Left colon (tissue), 2 donors: ENCODE results near the gene PPP1R13B. TPM values are rescaled to one million over a fixed set of nuclear protein-coding genes. Genes with fewer than 3 reads are reported as not detected.
"Not testable (repeated sequence)": the region's sequence is repeated elsewhere in the genome, so short reads cannot be mapped to it uniquely, and the experiment has no call there.

Experiments used
- ATAC-seq: fragments of 200-7000 bp; cut with Tn5 transposase; one replicate; pipeline ENCODE4 v1.9.1; 2020; ENCODE audit warnings: mild to moderate bottlenecking, moderate library complexity
- DNase-seq, 2 donors: peaks; one replicate each; pipeline ENCODE4 v3.0.0-alpha.2; 2020
- intact Hi-C, 2 donors: fragments of 100-400 bp; cut with DNase I in 1 of 2; cut with micrococcal nuclease in 1 of 2; formaldehyde crosslinking; loops; one replicate each; pipeline versions ENCODE4 v1.11.2 to v1.14.0; 2022; cut with DNase I, micrococcal nuclease
- total RNA-seq, 2 donors: library from RNA; stranded (reverse); fragmentation: NEBNext Ultra II Directional; extraction: Animal tissue kit (Norgen Biotek cat#: 25700); gene quantifications; one replicate each; pipeline ENCODE4 v1.2.1, GENCODE V29; 2021
- donor health status: DM: no; HTN: no; CAD: no.
- donor health status: DM: yes; HTN: yes; CAD: no.

Gene PPP1R13B
- total RNA-seq, 2 donors from 2014 or later = 52.9 to 67.2 TPM

DNA sequence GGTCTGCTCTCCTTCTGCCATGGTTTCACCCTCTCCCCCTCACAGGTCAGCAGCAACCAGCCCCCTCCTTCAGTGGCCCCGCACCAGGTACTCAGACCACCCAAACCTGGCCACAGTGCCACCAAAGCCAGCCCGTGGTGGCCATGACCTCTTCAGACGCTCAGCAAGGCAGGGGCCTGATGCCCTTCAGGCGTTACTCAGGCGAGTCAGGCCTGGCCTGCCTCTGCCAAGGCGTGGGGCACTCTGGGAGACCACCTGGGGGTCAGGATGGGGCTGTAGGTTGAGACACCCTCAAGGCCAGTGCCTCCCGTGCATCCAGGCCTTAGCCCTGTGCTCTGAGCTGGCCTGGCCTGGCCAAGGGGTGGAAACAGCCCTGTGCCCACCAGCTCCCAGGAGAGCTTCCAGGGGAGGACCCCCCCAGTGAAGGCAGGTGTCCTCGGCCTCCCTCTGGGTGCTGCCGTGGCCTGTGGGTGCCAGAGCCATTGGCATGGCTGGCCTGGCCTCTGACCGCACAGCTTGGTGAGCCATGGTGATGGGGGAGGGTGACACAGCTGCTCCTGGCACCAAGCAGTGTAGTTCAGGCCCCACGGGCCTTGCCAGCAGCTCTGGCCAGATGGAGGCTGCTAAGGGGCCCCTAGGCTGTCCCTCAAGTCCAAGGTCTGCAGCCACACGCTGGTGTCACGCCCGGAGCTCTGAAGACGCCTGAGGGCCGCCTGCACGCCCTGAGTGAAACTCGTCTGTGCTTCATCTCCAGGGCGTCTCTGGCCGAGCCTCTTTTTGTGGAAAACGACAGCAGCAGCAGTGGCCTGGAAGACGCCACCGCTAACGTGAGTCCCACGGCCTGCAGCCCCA lies 147.2 kb downstream of the PPP1R13B start:
- DNase-seq (peak in 1 of 2 donors; percentile 23), ATAC-seq (no peak)
- intact Hi-C loops = no loop called here

DNA sequence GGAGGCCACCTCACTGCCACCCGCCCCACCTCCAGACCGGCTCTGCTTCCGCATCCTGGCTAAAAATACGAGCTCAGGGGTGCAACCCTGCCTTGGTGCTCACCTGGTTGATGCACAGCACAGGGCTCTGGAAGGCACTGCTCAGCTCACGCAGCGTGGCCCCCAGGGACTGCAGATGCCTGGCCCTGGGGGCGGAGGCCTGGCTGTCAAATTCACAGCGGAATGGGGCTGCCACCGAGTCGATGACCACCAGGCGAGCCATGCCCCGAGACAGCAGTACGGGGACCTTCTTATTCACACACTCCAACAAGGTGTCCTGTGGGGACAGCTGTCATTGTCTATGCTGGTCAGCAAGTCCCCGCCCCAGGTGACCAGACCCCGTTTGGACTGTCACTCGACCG lies 148.1 kb downstream of the PPP1R13B start:
- intact Hi-C loops = no loop called here
- ATAC-seq = peak; percentile 1
- DNase-seq = no peak

DNA sequence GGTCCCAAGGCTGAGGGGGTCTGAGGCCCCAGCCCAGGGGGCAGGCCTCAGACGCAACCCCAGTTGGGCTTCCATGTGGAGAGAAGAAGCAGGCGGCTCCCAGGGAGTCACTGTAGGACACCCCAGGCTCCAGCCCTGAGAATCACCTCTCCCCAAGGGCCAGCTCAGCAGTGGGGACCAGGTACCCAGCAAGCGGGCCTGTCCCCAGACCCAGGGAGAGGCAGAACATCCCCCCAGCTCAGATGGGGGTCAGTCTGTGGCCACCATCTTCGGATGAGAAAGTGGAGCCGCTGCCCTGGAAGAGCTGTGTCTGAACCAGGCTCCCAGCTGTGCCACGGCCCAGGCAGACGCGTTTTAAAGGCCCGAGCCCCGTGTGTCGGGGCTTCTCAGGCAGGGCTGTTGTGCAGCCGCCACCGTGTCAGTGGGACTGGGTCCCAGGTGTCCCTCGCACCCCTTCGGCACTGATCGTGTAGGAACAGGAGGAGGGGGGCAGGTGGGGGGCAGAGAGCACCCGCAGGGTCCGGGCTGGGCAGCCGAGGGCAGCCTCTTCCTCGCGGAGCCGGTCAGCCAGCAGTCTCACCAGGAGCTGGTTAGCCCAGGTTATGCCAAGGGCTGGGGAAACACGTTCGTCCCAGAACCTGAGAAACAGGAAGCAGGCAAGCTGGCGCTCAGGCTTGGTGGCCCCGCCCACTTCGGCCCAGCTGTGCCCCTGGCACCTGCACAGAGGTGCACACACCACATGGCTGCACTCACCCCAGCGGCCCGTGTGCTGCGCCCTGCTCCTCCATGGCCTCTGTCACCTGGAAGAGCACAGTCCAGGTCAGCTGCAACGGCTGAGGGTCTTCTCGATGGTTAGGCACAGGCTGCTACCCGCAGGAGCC lies 148.8 kb downstream of the PPP1R13B start:
- ATAC-seq = peak; percentile 86
- intact Hi-C loops = no loop called here
- DNase-seq = peak; percentile 81 to 87

DNA sequence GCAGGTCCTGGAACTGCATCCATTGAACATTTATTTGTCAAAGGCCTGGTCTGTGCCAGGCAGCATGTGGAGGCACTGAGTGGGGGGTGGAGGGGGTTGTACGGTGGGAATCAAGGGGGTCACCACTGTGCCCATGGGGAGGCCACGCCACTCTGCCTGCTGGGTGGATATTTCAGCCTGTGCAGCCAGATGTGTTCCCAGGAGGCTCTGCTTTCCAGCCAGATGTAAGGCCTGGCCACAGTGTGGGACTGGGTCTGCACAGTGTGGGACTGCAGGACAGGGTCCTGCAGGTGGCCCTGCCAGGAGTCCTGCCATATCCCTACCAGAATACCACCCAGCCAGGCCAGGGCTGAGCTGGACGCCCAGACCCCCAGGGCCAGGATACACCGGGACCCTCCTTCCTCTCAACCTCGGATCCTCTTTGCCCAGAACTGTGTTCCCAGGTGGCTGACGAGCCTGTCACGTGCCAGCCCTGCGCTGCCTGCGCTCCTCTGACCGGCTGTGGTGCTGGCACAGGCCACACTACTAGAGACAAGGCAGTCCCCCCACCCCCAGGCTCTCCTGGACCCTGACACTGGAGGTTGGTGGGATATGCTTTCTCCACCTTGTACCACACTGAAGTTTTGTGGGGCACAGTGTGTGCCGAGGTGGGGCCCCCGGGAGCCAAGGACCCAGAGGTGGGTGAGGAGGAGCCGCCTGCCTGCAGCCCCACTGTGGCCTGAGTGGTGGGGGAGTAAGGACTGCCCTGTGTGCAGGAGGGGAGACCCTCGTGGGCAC lies 149.6 kb downstream of the PPP1R13B start:
- intact Hi-C loops = no loop called here
- DNase-seq = no peak

DNA sequence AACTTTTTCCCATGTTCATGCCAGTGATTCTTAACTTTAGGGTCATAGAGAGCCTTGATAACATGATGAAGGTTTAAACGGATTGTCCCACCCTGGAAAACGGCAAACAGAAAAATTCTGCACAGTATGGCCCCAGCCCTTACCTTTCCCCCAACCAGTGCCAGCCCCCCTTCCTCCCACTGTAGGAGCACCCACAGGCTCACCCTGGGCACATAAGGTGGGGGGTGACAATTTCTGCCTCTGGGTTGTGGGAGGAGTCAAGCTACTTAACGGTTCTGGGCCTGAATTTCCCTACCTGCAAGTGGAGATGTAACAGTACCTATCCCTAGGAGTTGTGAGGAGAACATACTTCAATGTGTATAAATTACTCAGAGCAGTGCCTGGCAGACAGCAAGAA lies 150.2 kb downstream of the PPP1R13B start:
- DNase-seq (no peak), ATAC-seq (no peak)
- intact Hi-C loops = no loop called here

More for the DNA sequence above, 149.6 kb downstream of the PPP1R13B start:
- ATAC-seq = no peak

DNA sequence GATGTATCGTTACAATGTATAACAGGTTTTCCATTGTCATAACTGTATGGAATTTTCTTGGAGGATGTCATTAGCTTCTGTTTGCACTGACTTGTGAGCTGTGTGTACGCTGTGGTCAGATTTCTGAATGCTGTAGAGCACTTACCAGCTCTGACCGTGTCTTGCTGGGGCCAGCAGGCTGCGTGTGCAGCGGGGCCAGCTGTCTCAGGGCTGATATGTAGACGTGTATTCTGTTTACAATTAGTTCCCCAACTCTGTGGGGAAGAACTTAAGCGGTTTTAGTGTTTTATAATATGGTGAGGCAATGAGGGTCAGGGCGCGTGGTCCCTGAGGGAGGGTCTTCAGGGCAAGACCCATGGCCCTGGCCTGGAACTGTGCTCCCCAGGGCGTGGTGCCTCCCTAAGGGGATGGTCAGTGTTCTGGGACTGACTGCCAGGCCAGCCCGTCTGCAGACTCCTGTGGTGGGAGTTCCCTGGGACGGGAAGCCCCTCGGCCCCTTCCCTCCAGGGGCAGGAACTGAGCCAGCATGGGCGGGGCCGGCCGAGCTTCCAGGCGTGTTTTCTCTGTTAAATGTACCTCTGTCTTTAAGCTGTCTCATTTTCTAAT lies 150.8 kb downstream of the PPP1R13B start:
- DNase-seq = no peak
- intact Hi-C loops = no loop called here
- ATAC-seq = no peak

DNA sequence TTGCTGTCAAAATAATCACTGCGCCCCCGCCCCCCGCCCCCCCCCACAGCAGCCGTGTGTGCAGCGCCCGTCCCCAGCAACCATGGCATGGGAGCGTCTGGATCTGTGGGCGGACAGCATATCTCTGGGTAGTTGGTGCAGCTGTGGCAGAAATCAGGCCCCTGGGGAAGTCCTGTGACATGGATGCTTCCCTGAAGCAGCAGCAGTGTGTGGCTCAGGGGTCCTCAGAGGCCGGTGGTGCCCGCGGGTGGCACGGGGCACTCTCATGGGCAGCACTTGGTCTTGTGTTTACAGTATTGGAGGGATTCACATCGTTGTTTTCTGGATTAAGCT lies 151.3 kb downstream of the PPP1R13B start:
- intact Hi-C loops = no loop called here
- DNase-seq = no peak
- ATAC-seq = no peak

DNA sequence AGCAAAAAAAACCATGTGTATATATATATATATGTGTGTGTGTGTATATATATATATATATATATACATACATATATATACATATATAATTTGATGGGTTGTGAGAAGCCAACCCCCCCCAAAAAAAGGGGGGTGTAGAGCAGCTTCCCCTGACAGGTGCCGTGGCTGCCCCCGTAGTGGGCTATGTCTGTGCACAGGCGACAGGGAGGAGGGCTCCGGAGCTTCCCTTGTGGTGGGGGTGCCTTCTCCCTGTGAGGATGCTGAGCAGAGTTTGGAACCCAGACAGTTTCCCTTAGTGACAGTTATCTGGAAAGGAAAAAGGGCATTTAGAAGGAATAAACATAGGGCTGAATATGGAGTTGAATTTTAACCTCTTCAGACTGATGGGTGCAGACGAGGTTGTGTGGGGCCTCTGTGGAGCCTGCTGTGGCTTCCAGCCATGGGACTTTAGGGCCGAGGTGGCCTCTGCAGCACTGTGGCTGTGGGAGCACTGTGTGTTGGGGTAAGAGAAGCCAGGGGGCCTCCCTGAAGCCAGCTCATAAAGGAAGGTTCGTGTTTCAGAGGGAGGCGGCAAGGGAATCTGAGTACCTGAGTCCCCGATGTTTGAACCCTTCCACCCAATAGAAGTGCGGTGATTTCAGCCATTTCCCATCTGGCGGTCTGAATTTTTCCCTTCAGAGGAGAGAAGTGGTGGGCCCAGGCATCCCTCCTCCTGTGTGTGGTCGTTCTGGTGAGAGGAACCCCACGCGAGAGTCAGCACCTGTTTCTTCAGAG lies 151.9 kb downstream of the PPP1R13B start:
- DNase-seq (no peak), ATAC-seq (no peak)
- intact Hi-C loops = no loop called here

DNA sequence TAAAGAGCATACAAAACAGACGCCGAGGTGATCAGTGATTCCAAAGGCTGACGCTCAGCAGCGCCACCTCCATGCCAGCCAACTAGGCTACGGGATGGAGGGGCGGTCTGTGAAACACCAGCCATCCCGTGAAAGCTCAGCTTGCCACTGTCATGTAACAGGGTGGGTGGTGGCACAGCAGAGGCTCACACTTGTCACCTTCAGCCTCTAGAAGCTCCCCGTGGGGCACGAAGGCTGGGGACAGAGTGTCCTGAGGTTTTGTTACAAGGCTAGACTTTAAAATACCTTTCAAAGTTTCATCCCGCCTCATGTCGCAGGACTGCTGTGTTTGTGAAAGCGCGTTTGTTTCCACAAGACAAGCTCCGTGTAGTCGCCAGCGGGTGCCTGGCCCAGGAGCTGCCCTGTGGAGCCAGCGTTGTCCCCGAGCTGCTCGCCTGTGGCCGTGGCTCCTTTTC lies 152.8 kb downstream of the PPP1R13B start:
- DNase-seq (peak in 1 of 2 donors; percentile 4), ATAC-seq (no peak)
- intact Hi-C loops = no loop called here

DNA sequence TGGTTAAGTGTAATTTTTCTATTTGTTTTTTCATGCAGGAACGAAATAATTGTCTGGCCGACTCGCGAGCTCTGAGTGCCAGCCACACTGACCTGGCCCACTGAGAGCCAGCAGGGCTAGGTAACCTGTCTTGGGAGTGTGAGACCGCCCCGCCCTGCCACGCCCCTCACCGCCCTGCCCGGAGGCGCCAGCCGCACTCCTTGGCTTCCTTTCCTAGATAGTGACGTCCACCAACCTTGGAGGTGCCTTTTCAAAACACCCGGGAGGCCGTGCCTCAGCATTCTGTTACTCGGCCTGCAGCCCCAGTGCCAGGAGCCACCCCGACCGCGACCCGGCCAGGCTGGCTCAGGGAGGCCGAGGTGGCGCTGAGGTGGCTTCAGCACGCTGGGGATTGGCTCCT lies 153.9 kb downstream of the PPP1R13B start:
- DNase-seq (peak; percentile 80 to 89), ATAC-seq (peak; percentile 94)
- intact Hi-C loops = no loop called here

DNA sequence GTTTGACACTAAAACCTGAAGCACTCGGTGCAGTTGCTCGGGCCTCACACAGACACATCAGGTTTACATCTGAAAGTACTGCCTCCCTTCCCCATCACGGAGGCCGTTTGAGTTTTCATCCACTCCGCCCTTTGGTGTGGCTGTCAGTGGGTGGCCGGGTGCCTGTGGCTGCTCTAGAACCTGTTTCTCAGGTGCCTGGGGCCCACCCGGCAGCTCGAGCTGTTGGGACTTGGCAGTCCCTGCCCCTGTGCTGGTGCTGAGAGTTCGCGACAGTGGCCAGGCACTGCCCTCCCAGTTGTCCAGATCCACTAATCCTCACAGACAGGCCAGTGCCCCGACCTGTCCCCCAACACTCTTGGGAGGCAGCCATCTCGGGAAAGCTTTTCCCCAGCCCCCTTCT lies 154.5 kb downstream of the PPP1R13B start:
- DNase-seq (peak in 1 of 2 donors; percentile 19), ATAC-seq (peak; percentile 26)
- intact Hi-C loops = no loop called here

DNA sequence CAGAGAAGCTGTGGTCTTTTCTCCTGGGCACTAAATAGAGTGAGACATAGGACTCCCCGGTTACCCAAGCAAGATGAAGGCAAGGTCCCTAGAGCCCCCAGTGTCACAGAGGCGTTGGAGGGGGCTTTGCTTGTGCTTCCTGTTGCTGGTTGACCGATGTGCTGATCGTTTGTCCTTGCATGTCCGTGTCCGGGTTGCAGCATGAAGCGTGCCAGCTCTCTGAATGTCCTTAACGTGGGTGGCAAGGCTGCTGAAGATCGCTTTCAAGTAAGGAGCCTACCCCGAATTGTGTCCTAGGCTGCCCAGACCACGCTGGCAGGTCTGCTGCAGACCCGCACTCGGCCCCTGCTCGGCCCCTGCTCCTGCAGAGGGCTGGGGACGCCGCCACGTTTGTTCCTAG lies 155.2 kb downstream of the PPP1R13B start:
- intact Hi-C loops = no loop called here
- DNase-seq = peak in 1 of 2 donors; percentile 4
- ATAC-seq = no peak

DNA sequence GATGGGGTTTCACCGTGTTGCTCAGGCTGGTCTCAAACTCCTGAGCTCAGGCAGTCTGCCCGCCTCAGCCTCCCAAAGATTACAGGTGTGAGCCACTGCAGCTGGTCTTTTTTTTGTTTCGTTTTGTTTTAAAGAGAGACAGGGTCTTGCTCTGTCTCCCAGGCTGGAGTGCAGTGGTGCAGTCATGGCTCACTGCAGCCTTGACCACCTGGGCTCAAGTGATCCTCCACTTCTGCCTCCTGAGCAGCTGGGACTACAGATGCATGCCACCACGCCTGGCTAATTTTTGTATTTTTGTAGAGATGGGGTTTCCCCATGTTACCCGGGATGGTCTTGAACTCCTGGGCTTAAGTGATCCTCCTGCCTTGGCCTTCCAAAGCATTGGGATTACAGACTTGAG lies 155.7 kb downstream of the PPP1R13B start:
- DNase-seq, intact Hi-C loops, ATAC-seq: not testable (repeated sequence)

DNA sequence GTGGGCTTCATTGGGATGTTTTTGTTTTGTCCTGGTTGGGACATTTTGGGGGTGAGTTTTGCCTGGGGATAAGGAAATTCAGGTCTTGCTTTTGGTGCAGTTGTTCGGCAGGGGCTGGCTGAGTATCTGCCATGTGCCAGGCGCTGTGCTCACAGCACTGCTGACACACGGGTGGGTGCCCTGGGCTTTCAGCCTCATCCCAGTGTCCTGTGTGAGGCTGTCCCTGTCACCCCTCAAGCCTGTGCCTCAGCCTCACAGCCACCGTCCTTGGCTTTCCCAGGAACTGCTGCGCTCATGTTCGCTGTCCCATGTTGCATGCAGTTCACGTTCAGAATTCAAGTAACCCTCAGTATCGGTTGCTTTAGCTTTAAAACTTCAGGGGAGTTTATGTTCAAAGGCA lies 157.0 kb downstream of the PPP1R13B start:
- ATAC-seq (no peak), DNase-seq (no peak)
- intact Hi-C loops = no loop called here

DNA sequence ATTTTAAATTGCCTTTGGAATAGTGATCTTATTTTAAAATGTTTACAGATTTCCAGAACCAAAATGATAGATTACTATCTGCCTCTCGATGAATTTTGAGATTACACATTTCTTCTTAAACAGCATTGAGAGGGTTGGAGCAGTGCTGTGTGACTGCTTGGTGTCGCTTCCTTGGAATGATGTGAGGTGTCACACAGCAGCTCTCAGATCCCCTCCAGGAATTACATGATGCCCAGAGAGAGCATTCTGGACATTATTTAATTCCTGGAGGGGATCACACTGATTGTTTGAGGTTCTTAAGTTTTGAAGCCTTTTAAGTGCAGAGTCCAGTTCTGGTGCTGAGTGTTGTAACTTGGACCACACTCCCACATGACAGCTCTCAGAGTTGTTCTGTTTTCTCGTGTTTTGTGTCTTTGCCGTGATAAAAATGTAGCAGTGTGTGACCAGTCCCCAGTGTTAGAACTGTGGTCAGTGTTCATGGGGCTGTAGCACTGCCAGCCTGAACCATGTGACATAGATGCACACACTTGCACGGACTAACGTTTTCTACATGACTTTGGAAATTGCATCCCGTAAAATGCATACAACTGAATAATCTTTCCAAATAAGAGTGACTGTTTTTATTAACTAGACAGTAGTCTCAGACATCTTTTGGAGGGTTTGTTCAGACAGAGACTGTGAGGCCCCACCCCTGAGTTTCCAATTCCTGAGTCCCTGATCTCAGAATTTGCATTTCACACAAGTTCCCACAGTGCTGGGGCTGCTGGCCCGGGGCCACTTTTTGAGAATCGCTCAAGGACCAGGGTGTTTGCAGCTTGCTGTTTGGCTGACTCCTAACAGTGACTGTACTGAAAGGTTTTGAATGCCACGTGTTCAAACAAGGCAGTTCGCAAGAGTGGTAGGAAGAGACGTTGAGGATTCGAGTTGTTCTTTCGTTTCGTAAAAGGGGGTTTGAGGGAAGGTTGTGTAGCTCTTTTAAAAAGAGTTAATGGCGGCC lies 158.2 kb downstream of the PPP1R13B start:
- ATAC-seq = no peak
- intact Hi-C loops = no loop called here
- DNase-seq = peak in 1 of 2 donors; percentile 36

DNA sequence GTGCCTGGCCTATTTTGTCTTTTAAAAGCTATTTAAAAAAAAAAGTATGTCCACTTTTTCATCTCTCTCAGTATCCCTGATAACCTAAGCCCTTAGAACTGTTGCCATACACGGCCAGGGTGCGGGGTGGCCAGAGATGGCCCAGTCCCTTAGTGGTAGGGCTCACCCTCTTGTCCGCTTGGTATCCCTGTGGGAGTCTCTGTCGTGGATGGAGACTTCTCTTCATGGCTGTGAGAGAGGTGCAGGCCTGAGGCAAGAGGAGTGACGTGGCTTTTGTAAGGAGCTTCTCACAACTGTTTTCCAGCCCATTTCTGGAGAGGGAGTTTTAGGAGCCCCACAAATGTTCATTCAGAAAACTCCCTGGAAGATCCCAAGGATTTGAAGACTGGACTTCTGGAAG lies 158.9 kb downstream of the PPP1R13B start:
- DNase-seq = no peak
- ATAC-seq = no peak
- intact Hi-C loops = no loop called here

DNA sequence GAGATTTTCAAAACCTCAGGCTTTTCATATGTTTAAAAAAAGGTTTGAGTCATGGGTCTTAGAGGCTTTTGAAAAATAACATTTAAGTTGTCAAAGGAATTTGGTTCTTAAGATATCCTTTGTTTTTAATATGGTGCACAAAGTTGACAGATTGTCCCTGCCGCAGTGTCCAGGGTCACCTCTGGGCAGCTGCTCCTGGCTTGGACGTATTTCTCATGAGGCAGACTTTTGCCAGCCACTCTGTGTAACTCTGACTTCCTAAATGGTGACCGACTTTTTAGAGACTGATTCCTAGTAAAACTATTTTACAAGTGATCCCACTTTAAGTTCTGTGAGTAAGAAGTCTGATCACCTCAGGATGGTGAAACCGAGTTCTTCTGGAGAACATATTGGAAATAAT lies 159.7 kb downstream of the PPP1R13B start:
- ATAC-seq (no peak), DNase-seq (no peak)
- intact Hi-C loops = no loop called here
